ENCODE measurements around the gene CHI3L2. TPM values are rescaled to one million over a fixed set of nuclear protein-coding genes. Genes with fewer than 3 reads are reported as not detected.
A peak's percentile ranks its signal among the peaks of the same experiment; 100 is the strongest.

CHI3L2 gene, protein sequence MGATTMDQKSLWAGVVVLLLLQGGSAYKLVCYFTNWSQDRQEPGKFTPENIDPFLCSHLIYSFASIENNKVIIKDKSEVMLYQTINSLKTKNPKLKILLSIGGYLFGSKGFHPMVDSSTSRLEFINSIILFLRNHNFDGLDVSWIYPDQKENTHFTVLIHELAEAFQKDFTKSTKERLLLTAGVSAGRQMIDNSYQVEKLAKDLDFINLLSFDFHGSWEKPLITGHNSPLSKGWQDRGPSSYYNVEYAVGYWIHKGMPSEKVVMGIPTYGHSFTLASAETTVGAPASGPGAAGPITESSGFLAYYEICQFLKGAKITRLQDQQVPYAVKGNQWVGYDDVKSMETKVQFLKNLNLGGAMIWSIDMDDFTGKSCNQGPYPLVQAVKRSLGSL
- total RNA-seq = 0.47 TPM

DNA sequence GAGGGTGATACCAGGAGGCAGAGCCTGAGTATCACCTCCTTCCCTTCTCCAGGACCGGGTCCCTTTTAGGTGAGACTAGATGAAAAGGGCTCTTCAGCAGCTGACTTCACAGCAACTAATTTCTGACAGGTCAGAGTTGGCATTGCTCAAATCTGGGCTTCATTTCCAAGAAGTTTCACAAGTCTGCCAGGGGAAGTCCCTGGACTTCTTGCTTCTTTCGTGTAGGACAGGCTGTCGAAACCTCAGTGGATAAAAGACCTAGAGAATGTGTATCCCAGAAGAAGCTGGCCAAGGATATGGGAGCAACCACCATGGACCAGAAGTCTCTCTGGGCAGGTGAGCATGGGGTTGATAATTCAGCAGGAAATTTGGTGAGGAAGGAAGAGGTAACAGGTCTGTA is at the start of gene CHI3L2:
CHI3L2 (plus strand) TSS at position 280 of the 400 bp plus-strand sequence; CDS start at position 297, 17 bp downstream.
- DNase-seq = no peak

DNA sequence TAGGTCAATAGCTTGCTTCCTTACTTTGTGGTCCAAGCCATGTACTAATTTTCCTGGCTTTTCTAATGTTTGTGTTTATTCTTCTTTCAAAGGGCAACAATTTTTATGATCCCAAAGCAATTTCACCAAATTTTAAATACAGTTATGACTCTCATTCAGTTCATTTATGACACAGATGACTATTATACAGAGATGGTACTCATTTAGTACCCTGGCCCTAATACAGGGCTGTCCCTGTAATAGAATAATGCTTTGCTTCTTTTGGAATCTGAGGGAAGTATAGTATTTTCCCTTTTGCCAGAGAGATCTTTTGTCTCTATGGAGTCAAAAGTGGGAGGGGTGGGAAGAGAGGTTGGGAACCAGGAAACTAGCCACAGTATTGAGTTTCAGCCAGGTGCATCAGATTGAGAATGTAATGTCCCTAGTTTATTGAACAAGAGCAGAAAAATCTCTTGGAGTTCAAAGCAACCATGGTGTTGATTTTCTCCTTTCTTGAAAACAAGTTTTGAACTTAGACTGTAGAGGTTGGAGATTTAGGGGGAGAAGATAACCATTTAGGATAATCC is 47.5 kb upstream of the CHI3L2 start:
- DNase-seq = no peak

DNA sequence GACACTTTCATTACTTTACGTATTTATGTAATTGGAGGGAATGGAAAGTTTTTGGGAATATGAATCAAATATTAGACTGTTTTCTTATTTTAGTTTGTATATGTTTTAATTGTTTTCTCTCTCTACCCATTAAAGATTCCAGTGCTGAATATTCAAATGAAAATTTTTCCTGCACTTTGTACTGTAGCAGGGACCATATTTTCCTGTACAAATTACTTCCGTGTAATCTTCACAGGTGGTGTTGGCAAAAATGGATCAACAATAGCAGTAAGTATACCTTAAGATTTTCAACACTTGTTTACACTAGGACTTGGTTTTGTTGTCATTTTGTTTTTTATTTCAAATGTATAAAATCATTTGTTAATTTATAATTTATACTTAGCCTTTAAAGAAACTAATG is 45.5 kb upstream of the CHI3L2 start:
- DNase-seq = no peak

DNA sequence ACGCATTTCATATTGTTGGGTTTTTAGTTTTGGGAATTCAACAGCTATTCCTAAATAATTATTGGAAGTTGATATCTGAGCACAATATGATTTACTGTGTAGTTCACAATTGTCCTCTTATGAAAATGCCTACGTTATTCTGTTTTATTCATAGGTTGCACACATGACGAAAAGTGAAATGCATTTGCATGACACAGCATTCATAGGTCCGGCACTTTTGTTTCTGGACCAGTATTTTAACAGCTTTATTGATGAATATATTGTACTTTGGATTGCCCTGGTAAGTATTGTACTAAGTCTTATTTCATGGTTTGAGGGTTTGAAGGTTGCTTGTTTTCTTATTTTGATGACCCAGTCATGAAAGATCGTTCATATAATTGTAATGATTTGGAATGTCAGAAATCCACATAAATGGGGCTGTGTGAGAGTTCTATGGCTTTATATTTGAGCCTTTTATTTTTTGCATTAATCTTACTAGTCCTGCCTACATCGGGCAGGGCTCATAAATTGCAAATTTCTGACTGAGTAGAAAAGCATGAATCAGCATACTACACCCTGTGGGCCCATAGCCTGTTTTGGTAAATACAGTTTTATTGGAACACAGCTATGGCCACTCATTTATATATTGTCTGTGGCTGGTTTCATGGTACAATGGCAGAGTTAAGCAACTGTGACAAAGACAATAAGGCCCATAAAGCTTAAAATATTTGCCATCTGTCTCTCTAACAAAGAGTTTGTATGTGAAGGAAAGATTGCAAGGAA is 44.0 kb upstream of the CHI3L2 start:
- DNase-seq = no peak

DNA sequence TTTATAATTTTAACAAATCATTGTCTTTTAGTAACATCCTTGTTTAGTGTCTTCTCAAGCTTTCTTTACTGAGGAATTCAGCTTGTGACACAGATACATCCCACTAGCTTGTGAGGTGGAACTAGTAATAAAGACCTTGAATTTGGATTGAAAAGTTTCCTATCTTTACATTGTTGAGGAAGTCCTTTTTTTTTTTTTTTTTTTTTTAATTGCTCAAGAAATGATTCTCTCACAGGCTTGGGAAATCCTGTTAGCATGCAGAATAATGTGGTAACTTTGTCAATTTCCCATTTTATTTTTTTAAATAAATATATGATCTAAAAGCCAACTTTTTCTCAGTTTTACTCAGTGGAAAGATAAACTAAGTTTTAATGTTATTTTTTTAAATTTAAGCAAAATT is 42.9 kb upstream of the CHI3L2 start:
- no peak for DNase-seq

DNA sequence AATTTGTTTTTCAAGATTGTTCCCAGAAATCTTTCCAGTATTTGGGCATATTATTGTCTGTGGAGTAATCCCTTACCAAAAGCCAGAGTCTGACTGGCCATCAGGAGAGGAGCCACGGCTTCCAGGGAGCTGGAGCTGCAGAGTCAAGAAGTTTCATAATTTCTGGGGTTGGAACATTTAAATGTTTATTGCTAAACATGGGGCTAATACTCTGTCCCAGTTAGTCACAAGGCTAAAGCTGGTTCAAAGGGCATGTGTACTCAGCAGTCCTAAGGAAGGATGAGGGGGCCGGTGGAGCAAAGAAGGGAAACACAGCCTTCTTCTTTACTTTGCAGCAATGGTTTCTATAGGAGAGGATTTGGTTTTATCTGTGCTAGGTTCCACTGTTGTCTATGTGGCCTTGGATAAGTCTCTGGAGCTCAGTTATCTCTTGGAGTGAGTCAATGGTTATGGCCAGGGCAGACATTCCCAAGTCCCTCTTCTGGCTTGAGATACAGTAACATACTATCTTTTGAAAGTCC is 36.5 kb upstream of the CHI3L2 start:
- no peak for DNase-seq

DNA sequence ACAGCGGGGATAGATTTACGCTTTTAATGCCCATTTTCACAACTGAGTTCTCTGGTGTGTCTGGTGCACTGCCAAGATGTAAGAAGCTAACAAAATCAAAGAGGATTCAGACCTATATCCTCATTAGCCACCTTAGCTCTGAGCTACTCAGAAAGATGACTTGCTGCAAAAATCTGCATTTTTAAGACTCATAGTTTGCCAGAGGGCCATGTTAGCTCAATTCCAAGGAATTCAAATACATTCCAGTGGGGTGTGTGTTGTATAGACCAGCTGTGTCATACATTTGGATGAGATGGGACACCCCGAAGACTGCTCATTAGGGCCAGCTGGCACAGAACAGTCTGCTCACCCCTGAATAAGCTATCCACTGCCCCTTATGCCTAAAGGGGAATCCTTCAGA is 36.0 kb upstream of the CHI3L2 start:
- no peak for DNase-seq

DNA sequence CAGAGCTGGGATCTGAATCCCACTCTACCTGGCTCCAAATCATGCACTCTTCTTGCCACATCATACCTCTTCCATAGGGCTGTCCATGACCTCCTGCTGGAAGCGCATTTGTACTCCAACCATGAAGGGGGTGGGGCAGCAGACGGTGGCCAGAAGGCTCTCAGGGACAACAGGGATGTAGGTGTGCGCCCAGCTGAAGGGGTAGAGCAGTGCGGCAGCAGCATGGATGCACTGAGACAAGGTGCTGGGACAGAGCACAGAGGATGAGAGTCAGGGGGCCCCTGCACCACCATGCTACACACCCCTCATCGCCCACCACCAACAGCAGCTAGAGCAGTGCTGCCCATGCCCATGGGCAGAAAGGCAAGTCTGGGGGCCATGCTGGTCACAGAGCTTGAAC is 35.4 kb upstream of the CHI3L2 start:
- no peak for DNase-seq

DNA sequence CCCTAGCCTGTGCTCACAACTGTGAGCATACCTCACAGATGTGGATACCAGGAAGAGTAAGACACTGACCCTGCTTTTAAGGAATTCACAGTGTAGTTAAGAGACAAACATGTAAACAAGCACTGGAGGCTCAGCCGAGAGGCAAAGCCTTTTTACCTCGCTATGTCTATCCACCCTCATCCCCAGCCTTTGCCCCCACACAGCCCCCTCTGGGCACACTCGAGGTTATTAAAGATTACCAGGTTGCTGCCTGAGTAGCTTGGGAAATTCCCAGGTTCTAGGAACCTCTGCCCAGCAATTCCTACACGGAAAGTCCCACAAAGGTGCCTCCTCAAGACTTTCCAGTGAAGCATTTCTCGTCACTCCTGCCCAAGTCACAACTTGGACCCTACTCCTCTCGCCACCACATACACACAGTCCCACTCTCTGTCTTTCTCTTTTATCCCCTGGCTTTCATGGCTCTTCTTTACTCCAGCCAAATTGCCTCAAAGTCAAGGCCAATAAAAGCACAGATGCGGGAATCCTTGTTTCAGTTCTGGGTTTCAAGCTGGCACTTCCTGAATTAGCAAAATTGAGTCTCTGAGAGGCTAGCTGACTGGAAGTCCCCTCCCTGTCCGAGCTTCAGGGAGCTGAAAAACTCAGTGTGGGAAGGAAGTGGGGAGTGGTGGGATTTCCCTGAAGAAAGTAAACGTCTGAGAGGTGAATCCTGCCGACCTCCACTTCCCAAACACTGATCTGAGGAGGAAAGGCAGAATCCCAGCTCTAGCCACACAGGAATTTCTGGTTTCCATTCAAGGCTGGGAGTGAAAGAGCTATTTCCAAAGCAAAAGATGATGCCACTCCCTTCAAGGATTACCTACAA is 34.6 kb upstream of the CHI3L2 start:
- no peak for DNase-seq

DNA sequence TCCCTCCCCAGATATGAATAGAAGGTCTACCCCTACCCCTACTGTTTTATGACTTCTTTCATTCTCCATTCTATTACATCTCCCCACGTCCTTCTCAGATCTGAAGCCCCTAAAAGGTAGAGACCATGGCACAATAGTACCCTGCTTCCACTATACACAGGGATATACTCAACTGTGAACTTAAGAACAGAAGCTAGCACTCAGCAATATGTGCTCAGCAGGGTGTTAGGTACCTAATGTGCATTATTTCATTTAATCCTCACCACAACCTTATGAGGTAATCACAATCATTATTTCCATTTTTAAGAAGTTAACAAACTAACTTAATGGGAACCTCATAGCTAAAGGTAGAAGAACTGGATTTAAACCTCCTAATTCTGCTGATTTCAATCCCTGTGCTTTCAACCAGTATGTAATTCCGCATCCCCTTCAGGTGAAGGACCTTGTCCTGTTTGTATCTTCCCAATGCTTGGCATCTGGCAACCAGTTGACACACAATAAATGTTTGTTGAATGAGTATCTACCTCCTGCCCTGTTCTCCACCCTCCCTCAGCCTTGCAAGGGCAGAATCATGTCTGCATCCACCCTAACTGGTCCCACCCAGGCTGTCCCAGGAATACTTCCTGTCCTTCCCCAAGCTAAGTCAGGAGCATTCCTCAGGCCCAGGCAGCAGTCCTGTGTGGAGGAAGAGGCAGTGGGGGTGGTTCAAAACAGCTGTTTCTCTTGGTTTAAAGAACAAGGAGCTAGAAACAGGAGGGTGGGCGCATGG is 33.6 kb upstream of the CHI3L2 start:
- no peak for DNase-seq

DNA sequence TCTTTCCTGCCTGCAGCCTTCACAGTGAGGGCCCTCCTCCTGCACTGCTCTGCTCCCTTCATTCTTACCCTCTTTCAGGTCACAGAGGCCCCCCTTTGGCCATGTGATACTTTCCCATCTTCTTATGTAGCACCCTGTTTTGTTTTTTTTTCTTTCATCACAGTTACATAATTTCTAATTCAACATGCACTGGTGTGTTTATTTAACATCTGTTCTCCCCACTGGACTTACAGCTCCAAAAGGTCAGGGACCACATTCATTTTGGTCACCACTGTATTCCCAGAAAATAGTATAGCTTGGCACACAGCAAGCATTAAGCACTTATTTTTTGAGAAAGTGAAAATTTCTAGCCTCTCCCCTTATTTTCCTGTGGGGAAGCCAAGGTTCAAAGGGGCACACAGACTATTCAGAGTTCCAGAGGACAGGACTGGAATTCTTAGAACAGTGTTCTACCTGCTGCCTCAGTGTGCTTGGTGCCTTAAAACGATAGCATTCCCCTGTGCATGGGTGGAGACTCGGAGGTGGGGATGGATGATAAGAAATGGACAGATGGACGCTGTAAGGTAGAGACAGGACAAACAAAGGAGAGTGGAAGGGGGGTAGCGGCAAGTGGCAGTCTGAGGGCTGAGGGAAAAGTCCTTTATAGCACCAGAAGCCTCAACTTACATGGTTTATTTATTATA is 32.4 kb upstream of the CHI3L2 start:
- no peak for DNase-seq

DNA sequence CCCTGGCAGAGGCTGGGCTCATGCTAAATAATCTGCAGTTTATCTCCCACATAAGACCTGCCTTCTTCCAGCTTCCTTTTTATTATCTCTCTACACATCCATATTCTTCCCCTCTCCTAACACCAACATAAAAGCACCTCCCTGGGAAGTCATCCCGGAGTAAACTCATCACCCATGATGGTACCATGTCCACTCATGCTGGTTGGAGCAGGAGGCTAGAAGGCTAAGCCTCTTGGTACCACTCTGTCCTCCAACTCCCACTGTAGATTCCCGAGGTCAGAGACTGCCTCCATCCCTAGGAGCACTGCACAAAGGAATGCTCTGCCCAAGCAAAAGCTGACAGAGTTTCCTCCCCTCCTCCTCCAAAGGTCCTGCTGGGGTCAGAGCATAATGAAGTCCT is 31.3 kb upstream of the CHI3L2 start:
- DNase-seq = no peak

DNA sequence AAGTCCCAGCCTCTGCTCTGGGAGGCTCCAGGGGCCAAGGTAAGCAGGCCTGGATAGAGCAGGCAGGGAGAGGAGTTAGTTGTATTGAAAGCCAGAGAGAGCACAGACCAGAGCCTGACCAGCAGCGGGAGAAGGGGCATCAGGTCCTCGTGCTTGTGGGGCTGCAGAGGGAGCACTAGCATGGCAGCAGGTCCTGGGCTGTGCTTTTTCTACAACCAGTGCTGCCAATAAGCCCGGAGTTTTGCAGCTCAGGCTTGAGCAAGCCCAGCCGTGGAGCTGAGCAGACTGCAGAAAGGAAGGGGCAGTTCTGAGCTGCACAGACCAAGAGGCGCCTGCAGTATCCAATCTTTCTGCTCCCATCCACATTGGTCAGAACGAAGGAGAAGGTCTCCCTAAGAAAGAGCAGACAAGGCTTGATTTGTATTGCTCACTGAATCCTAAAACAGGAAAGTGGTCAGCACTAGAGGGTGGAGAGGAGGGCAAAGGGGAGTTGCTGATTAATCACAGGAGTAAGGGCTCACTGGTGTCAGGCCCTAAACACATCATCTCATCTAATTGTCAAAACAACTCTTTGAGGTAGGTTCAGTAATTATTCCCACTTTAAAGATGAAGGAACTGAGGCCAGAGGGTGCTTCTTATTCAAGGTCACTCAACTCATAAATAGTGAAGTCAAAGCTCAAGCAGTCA is 29.8 kb upstream of the CHI3L2 start:
- DNase-seq = no peak

DNA sequence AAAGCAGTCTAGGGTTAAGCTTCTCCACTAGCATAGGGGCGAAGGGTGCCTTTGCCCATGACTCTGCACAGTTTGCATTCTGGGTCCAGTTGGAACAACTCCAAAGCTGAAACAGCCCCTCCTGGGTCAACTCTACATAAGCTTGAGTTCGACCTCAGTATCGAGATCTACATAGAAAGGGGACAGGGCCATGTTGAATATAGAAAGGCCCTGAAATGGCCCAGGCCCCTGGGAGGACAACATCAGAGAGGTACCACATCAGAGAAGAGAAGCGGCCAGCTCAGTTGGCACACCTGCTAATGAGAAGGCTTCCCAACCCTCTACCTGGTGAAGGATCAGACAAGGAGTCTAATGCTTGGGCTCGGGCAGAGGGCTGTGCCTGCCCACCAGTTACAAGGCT is 28.7 kb upstream of the CHI3L2 start:
- DNase-seq = no peak

DNA sequence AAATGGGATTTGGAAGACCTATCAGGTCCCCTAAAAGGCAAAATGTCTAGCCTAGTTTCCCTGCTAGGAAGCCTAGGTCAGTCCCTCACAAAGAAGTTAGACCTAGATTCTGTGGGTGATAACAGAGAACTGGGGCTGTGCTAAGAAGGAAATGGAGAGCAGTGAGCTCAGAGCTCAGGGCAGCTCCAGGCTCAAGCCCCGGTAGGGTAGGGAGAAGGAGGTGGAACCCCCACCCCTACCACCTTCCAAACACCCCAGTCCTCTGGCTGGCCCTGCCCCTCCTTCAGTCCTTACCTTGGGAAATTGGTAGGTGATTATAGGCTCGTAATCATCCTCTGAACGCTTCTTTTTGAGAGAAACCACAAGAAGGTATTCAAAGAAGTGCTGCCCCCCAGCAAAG is 28.2 kb upstream of the CHI3L2 start:
- no peak for DNase-seq

DNA sequence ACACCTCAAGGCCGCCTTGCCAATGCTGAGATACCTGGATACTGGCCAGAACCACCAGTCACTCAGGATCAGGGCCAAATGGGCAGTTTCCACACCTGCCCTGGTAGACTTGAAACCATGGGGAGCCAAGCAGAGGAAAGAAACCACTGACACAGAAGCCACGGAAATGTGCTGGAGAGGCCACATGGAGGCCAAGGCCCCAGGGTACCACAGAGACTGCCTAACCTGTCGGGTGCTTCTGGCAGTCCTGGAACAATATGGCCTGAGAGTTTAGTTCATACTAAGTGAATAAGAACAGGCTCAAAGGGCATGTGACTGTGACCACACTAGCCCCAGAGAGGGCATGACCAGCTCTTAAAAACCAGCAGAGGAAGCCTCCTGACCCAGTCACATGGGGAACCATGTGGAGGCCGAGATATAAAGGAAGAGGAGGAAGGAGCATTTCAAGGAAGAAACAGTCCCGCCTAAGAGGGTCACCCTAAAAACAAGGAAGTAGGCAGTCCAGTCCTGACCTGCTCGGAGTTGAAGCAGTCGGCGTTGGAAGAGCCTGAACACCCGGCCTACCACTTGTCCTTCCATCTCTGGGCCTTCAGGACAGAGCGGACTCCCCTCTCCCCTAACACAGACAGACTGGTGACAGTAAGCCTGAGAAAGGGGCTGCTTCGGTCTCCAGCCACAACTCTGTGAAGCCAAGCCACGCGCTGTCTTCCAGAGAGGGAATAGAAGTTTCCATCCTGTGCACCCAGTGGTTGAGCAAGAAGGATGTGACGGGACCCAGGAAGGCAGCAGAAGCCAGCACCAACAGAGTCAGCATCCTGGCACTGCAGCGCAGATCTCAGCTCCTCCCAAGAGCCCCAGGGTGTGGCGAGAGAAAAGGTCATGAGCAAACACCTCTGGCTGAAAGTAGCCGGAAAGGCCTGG is 27.4 kb upstream of the CHI3L2 start, which contains the start of gene DENND2D:
DENND2D (minus strand) TSS at position 766 of the 921 bp plus-strand sequence; CDS start at position 579, 187 bp downstream.
- peak; percentile 18 for DNase-seq

DNA sequence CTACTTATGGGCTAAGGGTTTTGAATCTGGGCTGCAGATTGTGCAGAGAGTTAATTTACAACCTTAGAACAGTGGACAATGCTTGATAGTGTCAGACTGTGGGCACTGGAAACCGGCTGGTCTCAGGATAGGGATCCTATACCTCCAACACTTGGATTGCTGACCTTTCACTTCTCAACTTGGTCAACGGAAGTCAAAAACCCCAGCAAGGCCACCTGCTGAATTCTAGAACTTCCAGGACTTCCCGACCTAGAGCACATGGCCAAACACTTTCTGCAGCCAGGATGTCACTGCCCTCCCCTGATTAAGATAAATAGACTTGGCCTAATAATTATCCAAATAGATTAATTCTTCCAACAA is 26.7 kb upstream of the CHI3L2 start:
- no peak for DNase-seq

DNA sequence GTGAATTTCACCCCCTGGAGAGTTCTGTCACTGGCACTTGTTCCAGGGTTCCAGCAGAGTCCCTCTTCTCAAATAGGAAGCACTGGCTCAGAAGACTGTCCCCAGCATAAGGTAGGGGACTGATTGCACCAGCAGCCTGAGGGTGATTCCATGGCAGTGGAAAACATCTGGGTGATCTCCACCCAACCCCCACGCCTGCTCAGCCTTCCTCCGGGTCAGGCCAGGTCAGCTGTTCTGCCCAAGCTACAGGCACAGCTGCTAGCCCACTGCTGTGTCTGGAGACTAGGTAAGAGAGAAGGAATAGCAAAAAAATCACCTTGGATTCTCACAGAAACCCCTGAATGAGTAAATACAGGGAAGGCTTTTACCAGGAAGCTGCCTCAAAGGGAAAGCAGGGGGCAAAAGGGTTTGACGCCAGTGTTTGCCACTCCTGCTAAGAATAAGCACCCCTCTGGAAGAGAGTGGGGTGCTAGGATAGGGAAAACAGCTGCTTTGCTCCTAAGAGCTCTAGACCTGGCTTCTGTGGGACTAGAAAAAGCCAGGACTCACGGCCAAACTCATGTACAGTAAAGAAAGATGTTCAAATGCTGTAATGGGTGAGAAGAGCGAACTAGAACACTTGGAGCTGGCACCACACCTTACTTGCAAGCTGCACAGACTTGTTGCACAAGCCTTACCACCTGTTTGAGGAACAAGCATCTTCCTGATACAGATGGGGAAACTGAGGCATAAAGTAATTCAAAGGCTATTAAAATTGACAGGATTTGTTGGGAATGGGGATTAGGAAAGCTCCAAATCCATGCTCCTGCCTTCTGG is 26.0 kb upstream of the CHI3L2 start:
- no peak for DNase-seq

Measured in occipital lobe (tissue), 2 donors.